HG02610 (cell line): ENCODE results near the gene GID8.
A peak's percentile ranks its signal among the peaks of the same experiment; 100 is the strongest.

Source experiments
- ATAC-seq: cut with Tn5 transposase; IDR thresholded peaks from one replicate; pipeline ENCODE4 v1.9.1; 2021; ENCODE audit warnings: mild to moderate bottlenecking, moderate library complexity; ENCODE audit not compliant: unreplicated experiment

Gene GID8

GRCh38 chr20:62967628-62968351 is 29.8 kb downstream of the GID8 start:
- ATAC-seq = no peak

GRCh38 chr20:62968378-62969178 is 30.6 kb downstream of the GID8 start:
- ATAC-seq = no peak

- no peak for ATAC-seq
Observed at GRCh38 chr20:62969179-62969760, 31.3 kb downstream of the GID8 start.

- ATAC-seq = no peak
Observed at GRCh38 chr20:62969939-62970306, 32.0 kb downstream of the GID8 start.

GRCh38 chr20:62970307-62971210 is 32.6 kb downstream of the GID8 start:
- no peak for ATAC-seq

GRCh38 chr20:62971211-62971949 is 33.4 kb downstream of the GID8 start:
- ATAC-seq = no peak

- peak; percentile 45 for ATAC-seq
Observed at GRCh38 chr20:62971950-62972844, 34.2 kb downstream of the GID8 start.

GRCh38 chr20:62972845-62973745 is 35.1 kb downstream of the GID8 start:
- no peak for ATAC-seq

GRCh38 chr20:62975251-62975760 is 37.4 kb downstream of the GID8 start:
- no peak for ATAC-seq

- ATAC-seq = no peak
Observed at GRCh38 chr20:62975812-62976508, 38.0 kb downstream of the GID8 start.

- no peak for ATAC-seq
Observed at GRCh38 chr20:62976886-62977285, 38.9 kb downstream of the GID8 start.

GRCh38 chr20:62977613-62978560 is 39.9 kb downstream of the GID8 start:
- ATAC-seq = peak; percentile 43

- ATAC-seq = no peak
Observed at GRCh38 chr20:62978561-62978943, 40.6 kb downstream of the GID8 start.

GRCh38 chr20:62979310-62979709 is 41.4 kb downstream of the GID8 start:
- no peak for ATAC-seq

- ATAC-seq = no peak
Observed at GRCh38 chr20:62979876-62980373, 42.0 kb downstream of the GID8 start.

GRCh38 chr20:62980380-62980960 is 42.5 kb downstream of the GID8 start:
- no peak for ATAC-seq
